Astrocyte (in vitro differentiated cells and primary cell): ENCODE measurements around the gene PACRG.

Experiments used
- EZH2 ChIP-seq: IDR thresholded peaks from 2 replicates; pipeline ENCODE4 v1.6.1; 2012; ENCODE audit warnings: mild to moderate bottlenecking, low read length, inconsistent platforms; ENCODE audit not compliant: insufficient read depth
- TF ChIP-seq, protein P1 (sequence below): IDR thresholded peaks from 2 replicates; pipeline ENCODE4 v1.5.1; 2011; ENCODE audit warnings: low read depth, mild to moderate bottlenecking, inconsistent platforms, low read length, moderate library complexity; ENCODE audit not compliant: insufficient read depth

DNA sequence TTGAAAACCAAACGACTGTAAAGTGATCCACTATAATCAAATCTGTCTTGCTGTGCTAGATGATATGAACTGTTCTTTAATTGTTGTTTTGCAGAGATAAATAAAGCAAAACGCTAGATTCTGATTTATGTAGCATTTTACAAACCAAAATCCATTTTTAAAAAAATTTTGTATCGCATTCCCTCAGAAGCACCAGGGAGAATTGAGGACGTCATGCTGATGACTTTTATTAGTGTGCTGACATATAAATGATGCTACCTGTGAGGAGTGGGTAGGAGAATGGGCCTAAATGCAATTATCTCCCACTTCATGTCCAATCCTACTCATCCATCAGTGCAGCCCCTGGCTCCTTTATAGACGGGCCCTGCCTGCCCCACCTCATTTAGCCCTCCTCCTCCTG is 282.4 kb downstream of the PACRG start:
- TF ChIP-seq, protein P1, sequence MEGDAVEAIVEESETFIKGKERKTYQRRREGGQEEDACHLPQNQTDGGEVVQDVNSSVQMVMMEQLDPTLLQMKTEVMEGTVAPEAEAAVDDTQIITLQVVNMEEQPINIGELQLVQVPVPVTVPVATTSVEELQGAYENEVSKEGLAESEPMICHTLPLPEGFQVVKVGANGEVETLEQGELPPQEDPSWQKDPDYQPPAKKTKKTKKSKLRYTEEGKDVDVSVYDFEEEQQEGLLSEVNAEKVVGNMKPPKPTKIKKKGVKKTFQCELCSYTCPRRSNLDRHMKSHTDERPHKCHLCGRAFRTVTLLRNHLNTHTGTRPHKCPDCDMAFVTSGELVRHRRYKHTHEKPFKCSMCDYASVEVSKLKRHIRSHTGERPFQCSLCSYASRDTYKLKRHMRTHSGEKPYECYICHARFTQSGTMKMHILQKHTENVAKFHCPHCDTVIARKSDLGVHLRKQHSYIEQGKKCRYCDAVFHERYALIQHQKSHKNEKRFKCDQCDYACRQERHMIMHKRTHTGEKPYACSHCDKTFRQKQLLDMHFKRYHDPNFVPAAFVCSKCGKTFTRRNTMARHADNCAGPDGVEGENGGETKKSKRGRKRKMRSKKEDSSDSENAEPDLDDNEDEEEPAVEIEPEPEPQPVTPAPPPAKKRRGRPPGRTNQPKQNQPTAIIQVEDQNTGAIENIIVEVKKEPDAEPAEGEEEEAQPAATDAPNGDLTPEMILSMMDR = no peak
- no peak for TF ChIP-seq EZH2
